H1 (cell line): ENCODE measurements around the gene NUDC. TPM values are rescaled to one million over a fixed set of nuclear protein-coding genes. Genes with fewer than 3 reads are reported as not detected.

Experiments used
- ATF3 ChIP-seq: IDR thresholded peaks from 2 replicates; pipeline ENCODE4 v1.6.1; 2011; ENCODE audit warnings: low read depth, mild to moderate bottlenecking, low read length; ENCODE audit not compliant: insufficient read depth
- BACH1 ChIP-seq: IDR thresholded peaks from 2 replicates; pipeline ENCODE4 v1.6.1; 2012; ENCODE audit warnings: low read length, improper control_type of control experiment
- CTBP2 ChIP-seq: IDR thresholded peaks from 2 replicates; pipeline ENCODE4 v1.7.0; 2011; ENCODE audit warnings: borderline replicate concordance, mild to moderate bottlenecking, moderate library complexity, mixed read lengths, low read length; ENCODE audit not compliant: insufficient read depth, insufficient read length
- EP300 ChIP-seq, 2 experiments: IDR thresholded peaks; 1 replicate in 1 of 2; 2 replicates in 1 of 2; pipeline ENCODE4 v1.6.1; 2011 to 2012; ENCODE audit warnings: low read depth in 2 of 2, low read length in 2 of 2, mild to moderate bottlenecking in 2 of 2, borderline replicate concordance in 1 of 2, inconsistent platforms in 1 of 2, moderate library complexity in 1 of 2
- EZH2 ChIP-seq: fragments of 200-600 bp; sonication (generic); IDR thresholded peaks from 2 replicates; pipeline ENCODE4 v1.7.1; 2012; ENCODE audit warnings: low read depth, mild to moderate bottlenecking, moderate library complexity, low read length, inconsistent platforms; ENCODE audit not compliant: severe bottlenecking
- GABPA ChIP-seq: IDR thresholded peaks from 2 replicates; pipeline ENCODE4 v1.6.1; 2011; ENCODE audit warnings: mild to moderate bottlenecking, low read length, moderate library complexity, borderline replicate concordance; ENCODE audit not compliant: insufficient read depth
- GTF2F1 ChIP-seq: IDR thresholded peaks from 2 replicates; pipeline ENCODE4 v1.6.1; 2012; ENCODE audit warnings: low read depth, low read length, improper control_type of control experiment, borderline replicate concordance
- HDAC2 ChIP-seq, 2 experiments: fragments of 300-600 bp in 1 of 2; sonication (generic) in 1 of 2; IDR thresholded peaks; 2 replicates each; pipeline ENCODE4 v1.6.1; 2011 to 2012; ENCODE audit warnings: low read depth in 2 of 2, low read length in 2 of 2, mild to moderate bottlenecking in 2 of 2, moderate library complexity in 2 of 2, borderline replicate concordance in 1 of 2, inconsistent platforms in 1 of 2
- JUN ChIP-seq: IDR thresholded peaks from 2 replicates; pipeline ENCODE4 v1.6.1; 2011; ENCODE audit warnings: low read depth, mild to moderate bottlenecking, improper control_type of control experiment, low read length
- KDM5A ChIP-seq: fragments of 200-600 bp; IDR thresholded peaks from 2 replicates; pipeline ENCODE4 v1.7.1; 2012; ENCODE audit warnings: mild to moderate bottlenecking, low read length, inconsistent platforms, mixed read lengths
- MAX ChIP-seq: IDR thresholded peaks from 2 replicates; pipeline ENCODE4 v1.6.1; 2012; ENCODE audit warnings: inconsistent platforms
- RBBP5 ChIP-seq: IDR thresholded peaks from 2 replicates; pipeline ENCODE4 v1.7.1; 2012; ENCODE audit warnings: low read depth, mild to moderate bottlenecking, inconsistent platforms, low read length, moderate library complexity, borderline replicate concordance
- RFX5 ChIP-seq: IDR thresholded peaks from 2 replicates; pipeline ENCODE4 v1.6.1; 2011; ENCODE audit warnings: low read depth, low read length, improper control_type of control experiment, borderline replicate concordance
- RNF2 ChIP-seq: fragments of 200-900, 300-1000 bp; sonication (generic); IDR thresholded peaks from 2 replicates; pipeline ENCODE4 v1.7.1; 2016; ENCODE audit warnings: borderline replicate concordance, low read depth, mild to moderate bottlenecking, antibody characterized with exemption, low read length; ENCODE audit not compliant: poor library complexity, severe bottlenecking; ENCODE audit errors: missing control alignments
- RXRA ChIP-seq: IDR thresholded peaks from 2 replicates; pipeline ENCODE4 v1.6.1; 2011; ENCODE audit warnings: low read depth, mild to moderate bottlenecking, low read length, moderate library complexity; ENCODE audit not compliant: insufficient read depth
- SAP30 ChIP-seq: fragments of 300-600 bp; sonication (generic); IDR thresholded peaks from 2 replicates; pipeline ENCODE4 v1.7.1; 2012; ENCODE audit warnings: low read length, moderate library complexity, mild to moderate bottlenecking, inconsistent platforms; ENCODE audit not compliant: insufficient read depth, insufficient replicate concordance
- SIRT6 ChIP-seq: IDR thresholded peaks from one replicate; pipeline ENCODE4 v1.7.1; 2012; ENCODE audit warnings: low read length, inconsistent platforms
- SRF ChIP-seq: IDR thresholded peaks from 2 replicates; pipeline ENCODE4 v1.6.1; 2011; ENCODE audit warnings: mild to moderate bottlenecking, low read depth, low read length, moderate library complexity
- TAF1 ChIP-seq: IDR thresholded peaks from 2 replicates; pipeline ENCODE4 v1.6.1; 2011; ENCODE audit warnings: mild to moderate bottlenecking, low read depth, low read length
- TCF12 ChIP-seq: IDR thresholded peaks from 2 replicates; pipeline ENCODE4 v1.6.1; 2011; ENCODE audit warnings: low read depth, mild to moderate bottlenecking, low read length
- YY1 ChIP-seq: IDR thresholded peaks from 2 replicates; pipeline ENCODE4 v1.6.1; 2011; ENCODE audit warnings: low read depth, mild to moderate bottlenecking, low read length
- polyA plus RNA-seq, 7 experiments: library from polyadenylated mRNA; depleted of rRNA in 3 of 7; stranded (reverse) in 5 of 7; unstranded in 2 of 7; fragments of >200 nt in 5 of 7; fragments of 200-250 nt in 2 of 7; gene quantifications; 1 replicate in 5 of 7; 2 replicates in 1 of 7; 4 replicates in 1 of 7; pipeline versions ENCODE4 v1.2.1 to v1.2.3, GENCODE V29; 2011 to 2013; ENCODE audit warnings: missing spikeins in 2 of 7, mixed read lengths in 2 of 7
- total RNA-seq: library from RNA; stranded (reverse); fragmentation: NEBNext Ultra II Directional; extraction: Animal tissue kit (Norgen Biotek cat#: 25700); gene quantifications from 2 replicates; pipeline ENCODE4 v1.2.1, GENCODE V29; 2021

NUDC gene
- total and polyA plus RNA-seq, 2 of the 8 experiments (the other 6 are each of a cell fraction or from before 2014, with no cell fraction given), result 43.2 to 131 TPM

- TF ChIP-seq HDAC2 (IDR thresholded peaks at IDR 0.05; ENCODE audit: borderline replicate concordance in 1 of 2, low read depth in 2 of 2, low read length in 2 of 2), result peak; percentile 41 to 68; a peak in 1 of 4 replicates
- TF ChIP-seq MAX, result no peak
- peak; percentile 36; the same call in 1 of the 2 replicates for TF ChIP-seq YY1
- no peak for TF ChIP-seq CTBP2
- TF ChIP-seq RNF2, result no peak
- no peak for TF ChIP-seq SIRT6
- 0 out of 2 replicates have a peak, but pooled peaks have one; percentile 15 for TF ChIP-seq BACH1
- TF ChIP-seq RFX5, result peak; percentile 14; the same call in 1 of the 2 replicates
- TF ChIP-seq RXRA, result no peak
- 0 out of 2 replicates have a peak, but pooled peaks have one; percentile 1 for TF ChIP-seq JUN
- 0 out of 2 replicates have a peak, but pooled peaks have one; percentile 16 for TF ChIP-seq KDM5A
- TF ChIP-seq EZH2, result no peak
- TF ChIP-seq SRF, result no peak
- TF ChIP-seq SAP30, result no peak
- peak; percentile 4 to 86; a peak in 2 of 3 replicates for TF ChIP-seq EP300 (IDR thresholded peaks at IDR 0.05; ENCODE audit: borderline replicate concordance in 1 of 2, low read depth in 2 of 2, low read length in 2 of 2)
- TF ChIP-seq TCF12, result peak; percentile 98
- TF ChIP-seq ATF3, result no peak
- TF ChIP-seq RBBP5, result peak; percentile 22; the same call in 1 of the 2 replicates
- TF ChIP-seq TAF1, result peak; percentile 68
- no peak for TF ChIP-seq GTF2F1
- no peak for TF ChIP-seq GABPA
Measured at GRCh38 chr1:26959722-26960624, 38.4 kb downstream of the NUDC start, which contains the start of gene KDF1 (continued).
